GM12878 (cell line): Measurements from ENCODE around the gene CDH20. TPM values are rescaled to one million over a fixed set of nuclear protein-coding genes. Genes with fewer than 3 reads are reported as not detected.

ENCODE experiments used
- ATAC-seq: fragments of 200-7000 bp; cut with Tn5 transposase; 3 replicates; pipeline ENCODE4 v1.9.1; 2020; ENCODE audit warnings: mild to moderate bottlenecking, moderate library complexity
- BruUV-seq: library from RNA; stranded (reverse); fragments of 400-500 nt; replicated peaks from 2 replicates; lab custom pipeline; 2021; lab: Mats Ljungman, UMichigan
- CTCF ChIA-PET: fragments of 300-600 bp; sonication (Branson Sonifier 250); formaldehyde crosslinking; extraction: SDS; loops from one replicate; lab custom pipeline; 2021; ENCODE audit warnings: inconsistent platforms; lab: Yijun Ruan, JAX
- POLR2A ChIA-PET: fragments of 350-600 bp; formaldehyde crosslinking; extraction: SDS; loops from one replicate; lab custom pipeline; 2021; ENCODE audit warnings: inconsistent platforms; lab: Charles Lee
- RAD21 ChIA-PET: fragments of 300-600 bp; sonication (Branson Sonifier 250); formaldehyde crosslinking; loops from one replicate; lab custom pipeline; 2023; ENCODE audit warnings: antibody characterized with exemption; ENCODE audit not compliant: unreplicated experiment; lab: Charles Lee
- SMC1A ChIA-PET: fragments of 300-600 bp; sonication (Branson Sonifier 250); formaldehyde crosslinking; loops from one replicate; lab custom pipeline; 2023; ENCODE audit not compliant: unreplicated experiment, uncharacterized antibody; lab: Charles Lee
- DNase-seq: peaks from one replicate; pipeline ENCODE4 v3.0.0-alpha.2; 2011; ENCODE audit warnings: low read depth, low spot score
- FAIRE-seq: peaks from 3 replicates; lab custom pipeline; 2011; peaks lifted over from hg19 to GRCh38; lab: Jason Lieb, UNC
- H2AFZ ChIP-seq: 2 replicates; pipeline ENCODE4 v1.6.0; 2011; ENCODE audit warnings: low read depth, low read length, control low read depth; ENCODE audit not compliant: control insufficient read depth
- H3K27ac ChIP-seq: 2 replicates; pipeline ENCODE4 v1.5.1; 2011; ENCODE audit warnings: control low read depth; ENCODE audit not compliant: control insufficient read depth, insufficient read depth
- H3K27me3 ChIP-seq, 2 experiments: replicated peaks in 1 of 2; 2 replicates each; pipeline versions ENCODE4 v1.6.0 to v1.6.1; 2011; ENCODE audit warnings: low read length in 1 of 2; ENCODE audit not compliant: control insufficient read depth in 2 of 2, insufficient read depth in 2 of 2
- H3K36me3 ChIP-seq, 2 experiments: 2 replicates each; pipeline ENCODE4 v1.5.1; 2011; ENCODE audit warnings: low read length in 1 of 2; ENCODE audit not compliant: control insufficient read depth in 2 of 2, insufficient read depth in 2 of 2
- H3K4me1 ChIP-seq: 2 replicates; pipeline ENCODE4 v1.6.1; 2011; ENCODE audit warnings: mild to moderate bottlenecking, low read length, moderate library complexity, mixed read lengths; ENCODE audit not compliant: control insufficient read depth, insufficient read depth
- H3K4me2 ChIP-seq: 2 replicates; pipeline ENCODE4 v1.6.0; 2011; ENCODE audit warnings: control low read depth; ENCODE audit not compliant: control insufficient read depth, insufficient read depth
- H3K4me3 ChIP-seq: fragments of 200-600 bp; sonication (generic); 2 replicates; pipeline ENCODE4 v1.5.1; 2016
- H3K79me2 ChIP-seq: 2 replicates; pipeline ENCODE4 v1.6.0; 2011; ENCODE audit warnings: low read length; ENCODE audit not compliant: control insufficient read depth, insufficient read depth
- H3K9ac ChIP-seq: 2 replicates; pipeline ENCODE4 v1.8.0; 2011; ENCODE audit warnings: low read length, control low read depth, mixed read lengths; ENCODE audit not compliant: control insufficient read depth, insufficient read depth
- H3K9me3 ChIP-seq: replicated peaks from 3 replicates; pipeline ENCODE4 v1.5.1; 2011; ENCODE audit warnings: mild to moderate bottlenecking, low read length; ENCODE audit not compliant: control insufficient read depth, insufficient read depth
- H4K20me1 ChIP-seq: 2 replicates; pipeline ENCODE4 v1.6.0; 2011; ENCODE audit not compliant: control insufficient read depth, insufficient read depth
- EGR1 ChIP-seq, 2 experiments: IDR thresholded peaks; 1 replicate in 1 of 2; 2 replicates in 1 of 2; pipeline ENCODE4 v1.6.1; 2011 to 2012; ENCODE audit warnings: low read depth in 2 of 2, low read length in 2 of 2, borderline replicate concordance in 1 of 2, mild to moderate bottlenecking in 1 of 2, moderate library complexity in 1 of 2
- KAT2A ChIP-seq: conservative IDR thresholded peaks from 2 replicates; pipeline ENCODE4 v1.6.1; 2011; ENCODE audit warnings: low read depth, low read length; ENCODE audit not compliant: control insufficient read depth
- NFXL1 ChIP-seq: fragments of 450-650 bp; IDR thresholded peaks from 2 replicates; pipeline ENCODE4 v1.6.1; 2017; ENCODE audit warnings: antibody characterized with exemption, mild to moderate bottlenecking, borderline replicate concordance
- PML ChIP-seq: IDR thresholded peaks from 2 replicates; pipeline ENCODE4 v1.6.1; 2012; ENCODE audit warnings: low read length, inconsistent platforms
- SMAD5 ChIP-seq: IDR thresholded peaks from 2 replicates; pipeline ENCODE4 v1.6.1; 2016; ENCODE audit warnings: antibody characterized with exemption, low read depth
- SUZ12 ChIP-seq: fragments of 200-600 bp; sonication (generic); IDR thresholded peaks from one replicate; pipeline ENCODE4 v1.6.1; 2018; ENCODE audit warnings: antibody characterized with exemption, mild to moderate bottlenecking; ENCODE audit not compliant: unreplicated experiment
- TBL1XR1 ChIP-seq: IDR thresholded peaks from 2 replicates; pipeline ENCODE4 v1.6.1; 2012; ENCODE audit warnings: low read depth, low read length, improper control_type of control experiment
- YY1 ChIP-seq: IDR thresholded peaks from 2 replicates; pipeline ENCODE4 v1.6.1; 2011; ENCODE audit warnings: low read depth, mild to moderate bottlenecking, low read length
- WGBS: methylation state at CpG from one replicate; pipeline ENCODE4 v1.1.6; 2016; ENCODE audit warnings: low lambda C conversion rate; ENCODE audit not compliant: insufficient replicate concordance, insufficient coverage; ENCODE audit errors: missing lambda C conversion rate; 5-methylcytosine and 5-hydroxymethylcytosine counted together
- in situ Hi-C: fragments of 300-500 bp; cut with MboI; formaldehyde crosslinking; loops from 9 replicates; pipeline ENCODE4 v1.14.3; 2018; ENCODE audit warnings: mixed read lengths
- intact Hi-C: fragments of 100-400 bp; cut with micrococcal nuclease; formaldehyde crosslinking; loops from one replicate; pipeline ENCODE4 v1.14.2; 2022; ENCODE audit not compliant: unreplicated experiment
- polyA plus RNA-seq, 11 experiments: library from polyadenylated mRNA; depleted of rRNA in 4 of 11; unstranded in 6 of 11; stranded (reverse) in 5 of 11; fragments of >200 nt; fragmentation: Nextera tagmentation in 4 of 11; fragmentation: Illumina TruSeq in 1 of 11; extraction: Ambion mirVana in 4 of 11; extraction: Trizol in 1 of 11; gene quantifications; 1 replicate in 1 of 11; 2 replicates in 10 of 11; pipeline versions ENCODE4 v1.2.1 to v1.2.3, GENCODE V29; 2011 to 2016; ENCODE audit warnings: inconsistent platforms in 2 of 11, missing spikeins in 2 of 11, low read depth in 1 of 11
- total RNA-seq, 4 experiments: library from RNA; depleted of rRNA in 3 of 4; stranded (reverse); fragments of >200 nt in 3 of 4; fragmentation: Illumina TruSeq in 1 of 4; extraction: Trizol in 1 of 4; gene quantifications; 2 replicates each; pipeline versions ENCODE4 v1.2.1 to v1.2.3, GENCODE V29; 2013 to 2021
- TF ChIP-seq, protein P1 (sequence below), 3 experiments: IDR thresholded peaks in 2 of 3; conservative IDR thresholded peaks in 1 of 3; 2 replicates each; pipeline ENCODE4 v1.5.1; 2011; ENCODE audit warnings: low read depth in 3 of 3, low read length in 3 of 3, mild to moderate bottlenecking in 3 of 3, control low read depth in 2 of 3, moderate library complexity in 2 of 3, inconsistent platforms in 1 of 3, mixed read lengths in 1 of 3; ENCODE audit not compliant: control insufficient read depth in 2 of 3, insufficient read depth in 1 of 3; ENCODE audit errors: extremely low read depth in 1 of 3
- TF ChIP-seq, protein P2 (sequence below): IDR thresholded peaks from 2 replicates; pipeline ENCODE4 v1.6.1; 2011; ENCODE audit warnings: low read depth, mild to moderate bottlenecking, low read length, moderate library complexity, borderline replicate concordance; ENCODE audit errors: extremely low read depth

CDH20 gene
- total and polyA plus RNA-seq, 10 of the 15 experiments (the other 5 are each of a cell fraction or from before 2014, with no cell fraction given) = not detected

DNA sequence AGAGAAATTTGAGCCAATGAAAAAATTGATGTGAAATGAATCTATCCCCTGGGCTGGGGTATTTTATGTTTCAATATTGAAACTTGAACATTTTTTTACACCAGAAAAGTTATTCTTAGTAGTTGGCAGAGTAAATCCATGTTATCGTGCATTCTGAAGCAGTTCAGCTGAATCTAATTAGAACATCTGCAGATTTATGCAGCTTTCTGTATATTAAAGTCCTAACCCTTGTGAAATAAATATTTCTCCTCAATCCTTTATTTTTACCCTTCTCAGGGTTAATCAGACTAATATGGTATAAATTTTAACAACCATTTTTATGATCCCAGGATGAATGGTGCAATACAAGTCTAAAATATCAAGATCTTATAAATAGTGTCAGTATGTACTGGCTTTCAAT lies 69.5 kb downstream of the CDH20 start:
- CTCF ChIA-PET = no interaction called here
- no peak overlapping the region for H3K9ac ChIP-seq

More for the DNA sequence above, 69.5 kb downstream of the CDH20 start:
- intact Hi-C loops (no loop called here), in situ Hi-C loops (no loop called here)
- Histone ChIP-seq H3K4me1 (no peaks in the 10 kb centered on the region), H4K20me1 (no peaks in the 10 kb centered on the region), H3K36me3 (no peaks in the 10 kb centered on the region), H3K27ac (no peak overlapping the region), H3K9me3 (no peaks in the 10 kb centered on the region), H2AFZ (no peak overlapping the region), H3K27me3 (no peaks in the 10 kb centered on the region), H3K4me3 (no peak overlapping the region), H3K4me2 (no peak overlapping the region), H3K79me2 (no peaks in the 10 kb centered on the region)
- TF ChIP-seq PML (no peak), EGR1 (IDR thresholded peaks at IDR 0.05; ENCODE audit: borderline replicate concordance in 1 of 2, low read depth in 2 of 2, low read length in 2 of 2) (no peak), NFXL1 (no peak), YY1 (no peak), TBL1XR1 (no peak), SMAD5 (no peak), SUZ12 (no peak), KAT2A (no peak)
- TF ChIP-seq, protein P1, sequence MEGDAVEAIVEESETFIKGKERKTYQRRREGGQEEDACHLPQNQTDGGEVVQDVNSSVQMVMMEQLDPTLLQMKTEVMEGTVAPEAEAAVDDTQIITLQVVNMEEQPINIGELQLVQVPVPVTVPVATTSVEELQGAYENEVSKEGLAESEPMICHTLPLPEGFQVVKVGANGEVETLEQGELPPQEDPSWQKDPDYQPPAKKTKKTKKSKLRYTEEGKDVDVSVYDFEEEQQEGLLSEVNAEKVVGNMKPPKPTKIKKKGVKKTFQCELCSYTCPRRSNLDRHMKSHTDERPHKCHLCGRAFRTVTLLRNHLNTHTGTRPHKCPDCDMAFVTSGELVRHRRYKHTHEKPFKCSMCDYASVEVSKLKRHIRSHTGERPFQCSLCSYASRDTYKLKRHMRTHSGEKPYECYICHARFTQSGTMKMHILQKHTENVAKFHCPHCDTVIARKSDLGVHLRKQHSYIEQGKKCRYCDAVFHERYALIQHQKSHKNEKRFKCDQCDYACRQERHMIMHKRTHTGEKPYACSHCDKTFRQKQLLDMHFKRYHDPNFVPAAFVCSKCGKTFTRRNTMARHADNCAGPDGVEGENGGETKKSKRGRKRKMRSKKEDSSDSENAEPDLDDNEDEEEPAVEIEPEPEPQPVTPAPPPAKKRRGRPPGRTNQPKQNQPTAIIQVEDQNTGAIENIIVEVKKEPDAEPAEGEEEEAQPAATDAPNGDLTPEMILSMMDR (IDR thresholded peaks at IDR 0.05 in 2 of 3, conservative IDR thresholded peaks at IDR 0.05 in 1 of 3; ENCODE audit: control insufficient read depth in 2 of 3, extremely low read depth in 1 of 3, insufficient read depth in 1 of 3, low read depth in 3 of 3, low read length in 3 of 3) = no peak
- TF ChIP-seq, protein P2, sequence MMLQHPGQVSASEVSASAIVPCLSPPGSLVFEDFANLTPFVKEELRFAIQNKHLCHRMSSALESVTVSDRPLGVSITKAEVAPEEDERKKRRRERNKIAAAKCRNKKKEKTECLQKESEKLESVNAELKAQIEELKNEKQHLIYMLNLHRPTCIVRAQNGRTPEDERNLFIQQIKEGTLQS = no peak
- no peak for ATAC-seq
- ChIA-PET POLR2A (no interaction called here), SMC1A (no interaction called here), RAD21 (no interaction called here)
- BruUV-seq = no TSS peak
- WGBS = 0% methylated on average over 1 of the region's 1 CpG
- FAIRE-seq = no peak
- no peak for DNase-seq
